Measurements from ENCODE around the gene ZHX3.
"Not testable (repeated sequence)": the region's sequence is repeated elsewhere in the genome, so short reads cannot be mapped to it uniquely, and the experiment has no call there.

GRCh38 chr20:41236818-41237217, 80.7 kb downstream of the ZHX3 start:
- not testable (repeated sequence) for TF ChIP-seq ZBTB21 (CRISPR knock-in tag; IDR thresholded peaks at IDR 0.05; ENCODE audit: borderline replicate concordance); TEAD4 (CRISPR knock-in tag; IDR thresholded peaks at IDR 0.05); CTCF (IDR thresholded peaks at IDR 0.05); AFF4 (CRISPR knock-in tag; IDR thresholded peaks at IDR 0.05; ENCODE audit: borderline replicate concordance)

All from WTC11 (cell line).